Stimulated activated CD4-positive, alpha-beta T cell treated with anti-CD3 and anti-CD28 coated beads, Interleukin-1b, Interleukin-23, amount 100 ng/mL, for 48 hours (primary cell): Measurements from ENCODE around the gene ADAMTSL3.
"Not testable (repeated sequence)": the region's sequence is repeated elsewhere in the genome, so short reads cannot be mapped to it uniquely, and the experiment has no call there.

ENCODE experiments used
- DNase-seq: peaks from one replicate; pipeline ENCODE4 v3.0.0-alpha.2; 2020

Gene ADAMTSL3

GRCh38 chr15:84050076-84050475, 396.2 kb downstream of the ADAMTSL3 start:
- DNase-seq: no peak

GRCh38 chr15:84051146-84051545, 397.2 kb downstream of the ADAMTSL3 start:
- DNase-seq: not testable (repeated sequence)

GRCh38 chr15:84054544-84054943, 400.6 kb downstream of the ADAMTSL3 start:
- not testable (repeated sequence) for DNase-seq

- DNase-seq: no peak
Measured at GRCh38 chr15:84057714-84058331, 403.9 kb downstream of the ADAMTSL3 start.

GRCh38 chr15:84063674-84064073, 409.8 kb downstream of the ADAMTSL3 start:
- DNase-seq: not testable (repeated sequence)

- not testable (repeated sequence) for DNase-seq
Measured at GRCh38 chr15:84068674-84069073, 414.8 kb downstream of the ADAMTSL3 start.

- DNase-seq: not testable (repeated sequence)
Measured at GRCh38 chr15:84078038-84078437, 424.1 kb downstream of the ADAMTSL3 start.

GRCh38 chr15:84079325-84079884, 425.5 kb downstream of the ADAMTSL3 start:
- not testable (repeated sequence) for DNase-seq

GRCh38 chr15:84079885-84080777, 426.2 kb downstream of the ADAMTSL3 start:
- peak; percentile 68 for DNase-seq

GRCh38 chr15:84080778-84081084, 426.8 kb downstream of the ADAMTSL3 start:
- DNase-seq: not testable (repeated sequence)

- no peak for DNase-seq
Measured at GRCh38 chr15:84081391-84082168, 427.7 kb downstream of the ADAMTSL3 start.

- DNase-seq: no peak
Measured at GRCh38 chr15:84082739-84083138, 428.8 kb downstream of the ADAMTSL3 start.

- not testable (repeated sequence) for DNase-seq
Measured at GRCh38 chr15:84086071-84086470, 432.1 kb downstream of the ADAMTSL3 start.
